ENCODE results near the gene TRMT2A. TPM values are rescaled to one million over a fixed set of nuclear protein-coding genes. Genes with fewer than 3 reads are reported as not detected.

The TRMT2A gene
- polyA plus RNA-seq, 1 donor (not counting 4 experiments of a cell fraction or from before 2014, with no cell fraction given) = 18.3 TPM

- FAIRE-seq (no peak), DNase-seq (ENCODE audit: low read depth, low spot score) (no peak)
- Histone ChIP-seq H3K9me1 (ENCODE audit: control insufficient read depth, extremely low read depth, insufficient read depth, low read length) (no peaks in the 10 kb centered on the region), H3K27me3 (ENCODE audit: control insufficient read depth, extremely low read depth, insufficient read depth, low read length) (no peaks in the 10 kb centered on the region), H2AFZ (ENCODE audit: control insufficient read depth, low read length) (no peak overlapping the region), H4K20me1 (ENCODE audit: control insufficient read depth, extremely low read depth, insufficient read depth, low read length) (peaks cover under 1% of the 10 kb centered on the region), H3K36me3 (ENCODE audit: control insufficient read depth in 2 of 2, extremely low read depth in 1 of 2, insufficient read depth in 2 of 2, low read length in 2 of 2) (peaks cover 18 to 22% of the 10 kb centered on the region in 2 experiments), H3K9ac (ENCODE audit: control insufficient read depth, extremely low read depth, insufficient read depth, low read length) (no peak overlapping the region), H3K4me1 (ENCODE audit: control insufficient read depth, extremely low read depth, insufficient read depth, low read length) (no peaks in the 10 kb centered on the region), H3K9me3 (ENCODE audit: control insufficient read depth, low read depth, low read length) (no peaks in the 10 kb centered on the region), H3K79me2 (ENCODE audit: control insufficient read depth, insufficient read depth, low read length) (peaks cover 21% of the 10 kb centered on the region), H3K27ac (ENCODE audit: control insufficient read depth, insufficient read depth, low read length) (no peak overlapping the region), H3K4me3 (ENCODE audit: control insufficient read depth in 2 of 3, extremely low read depth in 1 of 3, insufficient read depth in 2 of 3, low read depth in 1 of 3, low read length in 3 of 3) (no peak overlapping the region), H3K4me2 (ENCODE audit: control insufficient read depth, extremely low read depth, insufficient read depth, low read depth, low read length) (no peak overlapping the region)
- dilution Hi-C loops (cut with MboI; ENCODE audit: extremely low pct_ligation_motif_present, low sequenced_read_pairs) = no loop called here
- no peak for TF ChIP-seq EZH2 (IDR thresholded peaks at IDR 0.05; ENCODE audit: low read length)
- TF ChIP-seq CTCF (optimal IDR thresholded peaks at IDR 0.05 in 1 of 3, IDR thresholded peaks at IDR 0.05 in 1 of 3, conservative IDR thresholded peaks at IDR 0.05 in 1 of 3; ENCODE audit: extremely low read depth in 1 of 3, insufficient read depth in 2 of 3, low read length in 3 of 3) = no peak
Observed at GRCh38 chr22:20127318-20127868, 10.4 kb upstream of the TRMT2A start.

DNA sequence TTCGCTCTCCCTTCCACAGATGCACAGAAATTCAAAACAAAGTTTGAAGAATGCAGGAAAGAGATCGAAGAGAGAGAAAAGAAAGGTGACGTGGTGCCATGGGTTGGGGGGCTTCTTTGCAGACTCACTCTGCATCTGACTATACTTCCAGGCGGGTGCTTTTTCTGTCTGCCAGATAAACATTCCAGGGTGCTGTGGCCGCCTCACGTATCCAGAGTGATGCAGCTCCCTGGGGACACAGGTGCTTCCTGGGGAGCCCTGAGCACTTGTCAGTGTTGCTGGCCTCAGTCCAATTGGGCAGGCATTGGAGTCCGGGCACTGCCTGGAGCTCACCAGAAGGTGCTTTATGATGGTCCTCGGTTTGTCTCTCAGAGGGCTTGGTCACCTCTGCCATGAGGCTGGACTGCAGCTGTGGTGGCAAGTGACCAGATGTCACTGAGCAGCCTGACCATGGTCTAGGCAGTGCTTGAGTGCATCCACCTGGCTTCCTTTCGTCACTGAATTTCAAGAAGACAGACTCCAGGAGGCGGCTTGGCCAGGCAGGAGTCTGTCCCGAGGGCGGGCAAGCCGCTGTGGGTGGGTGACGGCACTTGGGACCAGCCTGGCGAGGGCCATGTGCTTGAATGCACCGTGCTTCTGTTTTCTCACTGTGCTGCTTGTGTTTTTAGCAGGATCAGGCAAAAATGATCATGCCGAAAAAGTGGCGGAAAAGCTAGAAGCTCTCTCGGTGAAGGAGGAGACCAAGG, 9.4 kb upstream of the TRMT2A start:
- Histone ChIP-seq H3K36me3 (ENCODE audit: control insufficient read depth in 2 of 2, extremely low read depth in 1 of 2, insufficient read depth in 2 of 2, low read length in 2 of 2) (peaks cover 19 to 29% of the 10 kb centered on the region in 2 experiments), H3K9me1 (ENCODE audit: control insufficient read depth, extremely low read depth, insufficient read depth, low read length) (no peaks in the 10 kb centered on the region)

More for the DNA sequence above, 9.4 kb upstream of the TRMT2A start:
- dilution Hi-C loops (cut with MboI; ENCODE audit: extremely low pct_ligation_motif_present, low sequenced_read_pairs) = no loop called here
- H3K4me1 ChIP-seq (ENCODE audit: control insufficient read depth, extremely low read depth, insufficient read depth, low read length) = no peaks in the 10 kb centered on the region
- TF ChIP-seq EZH2 (IDR thresholded peaks at IDR 0.05; ENCODE audit: low read length) (no peak), CTCF (optimal IDR thresholded peaks at IDR 0.05 in 1 of 3, IDR thresholded peaks at IDR 0.05 in 1 of 3, conservative IDR thresholded peaks at IDR 0.05 in 1 of 3; ENCODE audit: extremely low read depth in 1 of 3, insufficient read depth in 2 of 3, low read length in 3 of 3) (no peak)
- peaks cover 2% of the 10 kb centered on the region for H4K20me1 ChIP-seq (ENCODE audit: control insufficient read depth, extremely low read depth, insufficient read depth, low read length)
- no peaks in the 10 kb centered on the region for H3K27me3 ChIP-seq (ENCODE audit: control insufficient read depth, extremely low read depth, insufficient read depth, low read length)
- H3K4me3 ChIP-seq (ENCODE audit: control insufficient read depth in 2 of 3, extremely low read depth in 1 of 3, insufficient read depth in 2 of 3, low read depth in 1 of 3, low read length in 3 of 3) = no peak overlapping the region
- FAIRE-seq (no peak), DNase-seq (ENCODE audit: low read depth, low spot score) (no peak)
- H3K79me2 ChIP-seq (ENCODE audit: control insufficient read depth, insufficient read depth, low read length) = peaks cover 27% of the 10 kb centered on the region
- H3K9me3 ChIP-seq (ENCODE audit: control insufficient read depth, low read depth, low read length) = no peaks in the 10 kb centered on the region
- H3K9ac ChIP-seq (ENCODE audit: control insufficient read depth, extremely low read depth, insufficient read depth, low read length) = no peak overlapping the region
- H3K27ac ChIP-seq (ENCODE audit: control insufficient read depth, insufficient read depth, low read length) = no peak overlapping the region
- no peak overlapping the region for H3K4me2 ChIP-seq (ENCODE audit: control insufficient read depth, extremely low read depth, insufficient read depth, low read depth, low read length)
- no peak overlapping the region for H2AFZ ChIP-seq (ENCODE audit: control insufficient read depth, low read length)

Data from keratinocyte (primary cell).